GM23338 (cell line): ENCODE data around the gene BPNT1. TPM values are rescaled to one million over a fixed set of nuclear protein-coding genes. Genes with fewer than 3 reads are reported as not detected.
A peak's percentile ranks its signal among the peaks of the same experiment; 100 is the strongest.

Experiments used
- ATAC-seq: fragments of 200-7000 bp; cut with Tn5 transposase; 3 replicates; pipeline ENCODE4 v1.9.1; 2020
- DNase-seq: peaks from one replicate; pipeline ENCODE4 v3.0.0-alpha.2; 2015; ENCODE audit warnings: low spot score
- H2AFZ ChIP-seq: fragments of 200-600 bp; sonication (generic); 2 replicates; pipeline ENCODE4 v1.8.0; 2016; ENCODE audit warnings: antibody characterized with exemption, mild to moderate bottlenecking, moderate library complexity
- H3F3A ChIP-seq: fragments of 200-600 bp; sonication (generic); replicated peaks from 2 replicates; pipeline ENCODE4 v1.8.0; 2017; ENCODE audit warnings: antibody characterized with exemption, mixed run types, low read depth
- H3K27ac ChIP-seq: fragments of 200-600 bp; sonication (generic); 2 replicates; pipeline ENCODE4 v1.6.1; 2016; ENCODE audit warnings: low read depth
- H3K27me3 ChIP-seq: fragments of 200-600 bp; sonication (generic); 2 replicates; pipeline ENCODE4 v1.8.0; 2016; ENCODE audit warnings: mild to moderate bottlenecking, mixed run types, moderate library complexity; ENCODE audit not compliant: insufficient read depth
- H3K36me3 ChIP-seq: fragments of 200-600 bp; sonication (generic); 2 replicates; pipeline ENCODE4 v1.8.0; 2016; ENCODE audit warnings: mild to moderate bottlenecking; ENCODE audit not compliant: insufficient read depth
- H3K4me1 ChIP-seq: fragments of 200-600 bp; sonication (generic); 2 replicates; pipeline ENCODE4 v1.8.0; 2016; ENCODE audit warnings: mild to moderate bottlenecking, moderate library complexity; ENCODE audit not compliant: insufficient read depth
- H3K4me2 ChIP-seq: fragments of 200-600 bp; sonication (generic); 2 replicates; pipeline ENCODE4 v1.7.1; 2017; ENCODE audit warnings: mixed run types
- H3K4me3 ChIP-seq: fragments of 200-600 bp; sonication (generic); 2 replicates; pipeline ENCODE4 v1.6.1; 2016; ENCODE audit warnings: mixed run types
- H3K79me2 ChIP-seq: fragments of 200-600 bp; sonication (generic); replicated peaks from 2 replicates; pipeline ENCODE4 v1.8.0; 2017; ENCODE audit warnings: mild to moderate bottlenecking; ENCODE audit not compliant: insufficient read depth
- H3K9me2 ChIP-seq: fragments of 200-600 bp; sonication (generic); 2 replicates; pipeline ENCODE4 v1.8.0; 2017; ENCODE audit not compliant: insufficient read depth
- H4K20me1 ChIP-seq: fragments of 200-600 bp; sonication (generic); replicated peaks from 2 replicates; pipeline ENCODE4 v1.8.0; 2017; ENCODE audit warnings: mild to moderate bottlenecking; ENCODE audit not compliant: insufficient read depth
- H3K27ac Mint-ChIP-seq: 2 replicates; pipeline ENCODE4 v1.8.0; 2020; ENCODE audit warnings: inconsistent platforms, mild to moderate bottlenecking, moderate library complexity, mixed read lengths
- H3K27me3 Mint-ChIP-seq: 3 replicates; pipeline ENCODE4 v1.8.0; 2022; ENCODE audit warnings: low read depth, mild to moderate bottlenecking, moderate library complexity, mixed read lengths, inconsistent platforms; ENCODE audit not compliant: insufficient read depth, poor library complexity
- H3K36me3 Mint-ChIP-seq: 3 replicates; pipeline ENCODE4 v1.8.0; 2021; ENCODE audit warnings: low read depth, mild to moderate bottlenecking, inconsistent platforms, moderate library complexity, mixed read lengths
- H3K4me1 Mint-ChIP-seq: 3 replicates; pipeline ENCODE4 v1.8.0; 2020; ENCODE audit warnings: mild to moderate bottlenecking, inconsistent platforms, mixed read lengths
- H3K4me3 Mint-ChIP-seq: 3 replicates; pipeline ENCODE4 v1.8.0; 2021; ENCODE audit warnings: moderate library complexity, mild to moderate bottlenecking, inconsistent platforms, mixed read lengths
- H3K9me3 Mint-ChIP-seq: 3 replicates; pipeline ENCODE4 v1.8.0; 2020; ENCODE audit warnings: moderate library complexity, mild to moderate bottlenecking, inconsistent platforms, mixed read lengths
- CREB1 ChIP-seq: fragments of 250-450 bp; sonication (Bioruptor Pico); IDR thresholded peaks from 2 replicates; pipeline ENCODE4 v1.5.0; 2020; ENCODE audit warnings: low read depth, mild to moderate bottlenecking, moderate library complexity
- EZH2 ChIP-seq: fragments of 200-600 bp; sonication (generic); IDR thresholded peaks from one replicate; pipeline ENCODE4 v1.8.0; 2017; ENCODE audit warnings: antibody characterized with exemption, mild to moderate bottlenecking, low read depth; ENCODE audit not compliant: unreplicated experiment
- JUNB ChIP-seq: IDR thresholded peaks from one replicate; pipeline ENCODE4 v1.6.1; 2016; ENCODE audit warnings: antibody characterized with exemption; ENCODE audit not compliant: unreplicated experiment
- POLR2AphosphoS5 ChIP-seq: IDR thresholded peaks from 2 replicates; pipeline ENCODE4 v1.6.1; 2016; ENCODE audit warnings: antibody characterized with exemption, low read depth
- STAT1 ChIP-seq: IDR thresholded peaks from one replicate; pipeline ENCODE4 v1.6.1; 2016; ENCODE audit warnings: antibody characterized with exemption; ENCODE audit not compliant: unreplicated experiment
- ZNF331 ChIP-seq: fragments of 250-450 bp; sonication (Bioruptor Pico); IDR thresholded peaks from 2 replicates; pipeline ENCODE4 v1.5.0; 2020; ENCODE audit warnings: low read depth, mild to moderate bottlenecking, moderate library complexity
- polyA plus RNA-seq: library from polyadenylated mRNA; unstranded; fragments of >200 nt; fragmentation: Nextera tagmentation; extraction: Ambion mirVana; gene quantifications from 2 replicates; pipeline ENCODE4 v1.2.1, GENCODE V29; 2016
- total RNA-seq: library from RNA; depleted of rRNA; stranded (reverse); fragments of >200 nt; shearing (Covaris generic); gene quantifications from 2 replicates; pipeline ENCODE4 v1.2.3, GENCODE V29; 2014
- TF ChIP-seq, protein P1 (sequence below): IDR thresholded peaks from one replicate; pipeline ENCODE4 v1.6.1; 2018; ENCODE audit warnings: antibody characterized with exemption; ENCODE audit not compliant: unreplicated experiment
- TF ChIP-seq, protein P2 (sequence below): IDR thresholded peaks from 2 replicates; pipeline ENCODE4 v1.6.1; 2016; ENCODE audit warnings: antibody characterized with exemption
- TF ChIP-seq, protein P3 (sequence below): fragments of 250-450 bp; sonication (Bioruptor Pico); IDR thresholded peaks from 2 replicates; pipeline ENCODE4 v1.5.0; 2020; ENCODE audit warnings: mild to moderate bottlenecking, moderate library complexity

The BPNT1 gene
- total and polyA plus RNA-seq, 2 experiments from 2014 or later: 9.6 to 17.2 TPM

DNA sequence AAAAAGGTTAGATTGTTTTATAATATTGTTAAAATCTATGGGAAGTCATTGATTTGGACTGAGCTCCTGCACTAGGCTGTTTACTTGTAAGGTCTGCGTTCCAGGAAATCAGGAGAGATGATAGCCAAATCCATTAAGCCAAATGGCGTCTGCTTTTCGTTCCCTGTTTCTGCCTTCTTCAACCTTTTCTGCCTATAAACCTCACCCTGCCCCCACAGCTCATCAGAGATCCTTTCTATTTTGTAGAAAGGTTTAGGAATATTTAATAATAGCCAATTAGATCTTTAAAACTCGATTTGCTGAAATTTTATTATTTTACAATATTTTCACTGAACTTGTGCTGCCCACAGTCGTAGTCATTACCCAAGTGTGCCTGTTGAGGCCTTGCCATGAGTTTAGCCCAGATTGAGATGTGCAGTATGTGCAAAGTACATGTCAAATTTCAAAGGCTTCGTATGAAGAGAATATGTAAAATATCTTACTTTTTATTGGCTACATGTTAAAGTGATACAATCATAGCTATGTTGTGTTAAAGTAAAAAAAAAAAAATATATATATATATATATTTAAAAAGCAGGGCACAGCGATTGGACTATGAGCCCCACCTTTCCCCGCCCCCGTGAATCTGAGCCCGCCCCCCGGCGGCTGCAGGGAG is 3.9 kb upstream of the BPNT1 start (continued):
- TF ChIP-seq, protein P1, sequence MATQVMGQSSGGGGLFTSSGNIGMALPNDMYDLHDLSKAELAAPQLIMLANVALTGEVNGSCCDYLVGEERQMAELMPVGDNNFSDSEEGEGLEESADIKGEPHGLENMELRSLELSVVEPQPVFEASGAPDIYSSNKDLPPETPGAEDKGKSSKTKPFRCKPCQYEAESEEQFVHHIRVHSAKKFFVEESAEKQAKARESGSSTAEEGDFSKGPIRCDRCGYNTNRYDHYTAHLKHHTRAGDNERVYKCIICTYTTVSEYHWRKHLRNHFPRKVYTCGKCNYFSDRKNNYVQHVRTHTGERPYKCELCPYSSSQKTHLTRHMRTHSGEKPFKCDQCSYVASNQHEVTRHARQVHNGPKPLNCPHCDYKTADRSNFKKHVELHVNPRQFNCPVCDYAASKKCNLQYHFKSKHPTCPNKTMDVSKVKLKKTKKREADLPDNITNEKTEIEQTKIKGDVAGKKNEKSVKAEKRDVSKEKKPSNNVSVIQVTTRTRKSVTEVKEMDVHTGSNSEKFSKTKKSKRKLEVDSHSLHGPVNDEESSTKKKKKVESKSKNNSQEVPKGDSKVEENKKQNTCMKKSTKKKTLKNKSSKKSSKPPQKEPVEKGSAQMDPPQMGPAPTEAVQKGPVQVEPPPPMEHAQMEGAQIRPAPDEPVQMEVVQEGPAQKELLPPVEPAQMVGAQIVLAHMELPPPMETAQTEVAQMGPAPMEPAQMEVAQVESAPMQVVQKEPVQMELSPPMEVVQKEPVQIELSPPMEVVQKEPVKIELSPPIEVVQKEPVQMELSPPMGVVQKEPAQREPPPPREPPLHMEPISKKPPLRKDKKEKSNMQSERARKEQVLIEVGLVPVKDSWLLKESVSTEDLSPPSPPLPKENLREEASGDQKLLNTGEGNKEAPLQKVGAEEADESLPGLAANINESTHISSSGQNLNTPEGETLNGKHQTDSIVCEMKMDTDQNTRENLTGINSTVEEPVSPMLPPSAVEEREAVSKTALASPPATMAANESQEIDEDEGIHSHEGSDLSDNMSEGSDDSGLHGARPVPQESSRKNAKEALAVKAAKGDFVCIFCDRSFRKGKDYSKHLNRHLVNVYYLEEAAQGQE: no peak
- no peak for TF ChIP-seq STAT1
- TF ChIP-seq EZH2: no peak
- TF ChIP-seq, protein P2, sequence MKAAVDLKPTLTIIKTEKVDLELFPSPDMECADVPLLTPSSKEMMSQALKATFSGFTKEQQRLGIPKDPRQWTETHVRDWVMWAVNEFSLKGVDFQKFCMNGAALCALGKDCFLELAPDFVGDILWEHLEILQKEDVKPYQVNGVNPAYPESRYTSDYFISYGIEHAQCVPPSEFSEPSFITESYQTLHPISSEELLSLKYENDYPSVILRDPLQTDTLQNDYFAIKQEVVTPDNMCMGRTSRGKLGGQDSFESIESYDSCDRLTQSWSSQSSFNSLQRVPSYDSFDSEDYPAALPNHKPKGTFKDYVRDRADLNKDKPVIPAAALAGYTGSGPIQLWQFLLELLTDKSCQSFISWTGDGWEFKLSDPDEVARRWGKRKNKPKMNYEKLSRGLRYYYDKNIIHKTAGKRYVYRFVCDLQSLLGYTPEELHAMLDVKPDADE: no peak
- no peak for TF ChIP-seq POLR2AphosphoS5
- TF ChIP-seq ZNF331 (CRISPR knock-in tag): no peak

DNA sequence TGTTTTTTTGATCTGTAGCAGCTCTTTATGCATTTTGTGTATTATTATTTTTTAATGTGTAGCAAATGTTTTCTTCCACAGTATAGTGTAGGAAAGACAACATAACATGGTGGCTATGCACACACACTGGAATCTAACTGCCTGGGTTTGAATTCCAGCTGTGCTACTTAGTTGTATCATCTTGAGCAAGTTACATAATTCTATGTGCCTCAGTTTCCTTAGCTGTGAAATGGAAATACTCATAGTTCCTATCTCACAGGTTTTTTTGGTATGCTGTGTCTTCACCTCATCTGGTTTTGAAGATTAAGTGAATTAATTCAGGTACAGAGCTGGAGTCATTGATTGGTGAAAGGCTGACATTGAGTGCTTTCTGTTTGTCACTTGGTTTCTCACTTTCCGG is 3.1 kb upstream of the BPNT1 start:
- H3K9me3 Mint-ChIP-seq: no peaks in the 10 kb centered on the region
- H3F3A ChIP-seq: peaks cover 7% of the 10 kb centered on the region; the same call in 1 of the 2 replicates
- H3K4me3 ChIP-seq: no peak overlapping the region
- H3K4me1 ChIP-seq: peaks cover 7% of the 10 kb centered on the region; the same call in 1 of the 2 replicates
- H3K79me2 ChIP-seq: peaks cover 22% of the 10 kb centered on the region
- DNase-seq (no peak), ATAC-seq (no peak)
- peaks cover 6% of the 10 kb centered on the region for H3K4me1 Mint-ChIP-seq
- H3K4me3 Mint-ChIP-seq: no peak overlapping the region
- no peaks in the 10 kb centered on the region for H3K27me3 ChIP-seq
- no peak overlapping the region for H3K4me2 ChIP-seq
- H3K27me3 Mint-ChIP-seq: peaks cover 10% of the 10 kb centered on the region
- H3K36me3 ChIP-seq: peaks cover 7% of the 10 kb centered on the region; the same call in 1 of the 2 replicates
- no peak overlapping the region for H3K27ac ChIP-seq
- H3K36me3 Mint-ChIP-seq: peaks cover 22% of the 10 kb centered on the region; the same call in 2 of the 3 replicates
- peak overlapping the region; percentile 33; the same call in 1 of the 2 replicates for H2AFZ ChIP-seq
- H4K20me1 ChIP-seq: no peaks in the 10 kb centered on the region
- no peaks in the 10 kb centered on the region for H3K9me2 ChIP-seq
- no peak overlapping the region for H3K27ac Mint-ChIP-seq
- TF ChIP-seq EZH2 (no peak), POLR2AphosphoS5 (no peak), JUNB (no peak), CREB1 (CRISPR knock-in tag) (no peak), STAT1 (no peak)
- TF ChIP-seq, protein P3, sequence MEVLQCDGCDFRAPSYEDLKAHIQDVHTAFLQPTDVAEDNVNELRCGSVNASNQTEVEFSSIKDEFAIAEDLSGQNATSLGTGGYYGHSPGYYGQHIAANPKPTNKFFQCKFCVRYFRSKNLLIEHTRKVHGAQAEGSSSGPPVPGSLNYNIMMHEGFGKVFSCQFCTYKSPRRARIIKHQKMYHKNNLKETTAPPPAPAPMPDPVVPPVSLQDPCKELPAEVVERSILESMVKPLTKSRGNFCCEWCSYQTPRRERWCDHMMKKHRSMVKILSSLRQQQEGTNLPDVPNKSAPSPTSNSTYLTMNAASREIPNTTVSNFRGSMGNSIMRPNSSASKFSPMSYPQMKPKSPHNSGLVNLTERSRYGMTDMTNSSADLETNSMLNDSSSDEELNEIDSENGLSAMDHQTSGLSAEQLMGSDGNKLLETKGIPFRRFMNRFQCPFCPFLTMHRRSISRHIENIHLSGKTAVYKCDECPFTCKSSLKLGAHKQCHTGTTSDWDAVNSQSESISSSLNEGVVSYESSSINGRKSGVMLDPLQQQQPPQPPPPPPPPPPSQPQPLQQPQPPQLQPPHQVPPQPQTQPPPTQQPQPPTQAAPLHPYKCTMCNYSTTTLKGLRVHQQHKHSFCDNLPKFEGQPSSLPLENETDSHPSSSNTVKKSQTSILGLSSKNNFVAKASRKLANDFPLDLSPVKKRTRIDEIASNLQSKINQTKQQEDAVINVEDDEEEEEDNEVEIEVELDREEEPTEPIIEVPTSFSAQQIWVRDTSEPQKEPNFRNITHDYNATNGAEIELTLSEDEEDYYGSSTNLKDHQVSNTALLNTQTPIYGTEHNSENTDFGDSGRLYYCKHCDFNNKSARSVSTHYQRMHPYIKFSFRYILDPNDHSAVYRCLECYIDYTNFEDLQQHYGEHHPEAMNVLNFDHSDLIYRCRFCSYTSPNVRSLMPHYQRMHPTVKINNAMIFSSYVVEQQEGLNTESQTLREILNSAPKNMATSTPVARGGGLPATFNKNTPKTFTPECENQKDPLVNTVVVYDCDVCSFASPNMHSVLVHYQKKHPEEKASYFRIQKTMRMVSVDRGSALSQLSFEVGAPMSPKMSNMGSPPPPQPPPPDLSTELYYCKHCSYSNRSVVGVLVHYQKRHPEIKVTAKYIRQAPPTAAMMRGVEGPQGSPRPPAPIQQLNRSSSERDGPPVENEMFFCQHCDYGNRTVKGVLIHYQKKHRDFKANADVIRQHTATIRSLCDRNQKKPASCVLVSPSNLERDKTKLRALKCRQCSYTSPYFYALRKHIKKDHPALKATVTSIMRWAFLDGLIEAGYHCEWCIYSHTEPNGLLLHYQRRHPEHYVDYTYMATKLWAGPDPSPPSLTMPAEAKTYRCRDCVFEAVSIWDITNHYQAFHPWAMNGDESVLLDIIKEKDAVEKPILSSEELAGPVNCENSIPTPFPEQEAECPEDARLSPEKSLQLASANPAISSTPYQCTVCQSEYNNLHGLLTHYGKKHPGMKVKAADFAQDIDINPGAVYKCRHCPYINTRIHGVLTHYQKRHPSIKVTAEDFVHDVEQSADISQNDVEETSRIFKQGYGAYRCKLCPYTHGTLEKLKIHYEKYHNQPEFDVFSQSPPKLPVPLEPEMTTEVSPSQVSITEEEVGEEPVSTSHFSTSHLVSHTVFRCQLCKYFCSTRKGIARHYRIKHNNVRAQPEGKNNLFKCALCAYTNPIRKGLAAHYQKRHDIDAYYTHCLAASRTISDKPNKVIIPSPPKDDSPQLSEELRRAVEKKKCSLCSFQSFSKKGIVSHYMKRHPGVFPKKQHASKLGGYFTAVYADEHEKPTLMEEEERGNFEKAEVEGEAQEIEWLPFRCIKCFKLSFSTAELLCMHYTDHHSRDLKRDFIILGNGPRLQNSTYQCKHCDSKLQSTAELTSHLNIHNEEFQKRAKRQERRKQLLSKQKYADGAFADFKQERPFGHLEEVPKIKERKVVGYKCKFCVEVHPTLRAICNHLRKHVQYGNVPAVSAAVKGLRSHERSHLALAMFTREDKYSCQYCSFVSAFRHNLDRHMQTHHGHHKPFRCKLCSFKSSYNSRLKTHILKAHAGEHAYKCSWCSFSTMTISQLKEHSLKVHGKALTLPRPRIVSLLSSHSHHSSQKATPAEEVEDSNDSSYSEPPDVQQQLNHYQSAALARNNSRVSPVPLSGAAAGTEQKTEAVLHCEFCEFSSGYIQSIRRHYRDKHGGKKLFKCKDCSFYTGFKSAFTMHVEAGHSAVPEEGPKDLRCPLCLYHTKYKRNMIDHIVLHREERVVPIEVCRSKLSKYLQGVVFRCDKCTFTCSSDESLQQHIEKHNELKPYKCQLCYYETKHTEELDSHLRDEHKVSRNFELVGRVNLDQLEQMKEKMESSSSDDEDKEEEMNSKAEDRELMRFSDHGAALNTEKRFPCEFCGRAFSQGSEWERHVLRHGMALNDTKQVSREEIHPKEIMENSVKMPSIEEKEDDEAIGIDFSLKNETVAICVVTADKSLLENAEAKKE (CRISPR knock-in tag): no peak
- TF ChIP-seq, protein P1: no peak
